Measurements from ENCODE around the gene HEATR1. TPM values are rescaled to one million over a fixed set of nuclear protein-coding genes. Genes with fewer than 3 reads are reported as not detected.

The HEATR1 gene
- total RNA-seq, 3 donors from 2014 or later: 22.0 to 27.2 (median 22.9) TPM

GRCh38 chr1:236535190-236535589 lies 69.1 kb downstream of the HEATR1 start:
- no peak for DNase-seq
- H3K4me3 ChIP-seq: no peak overlapping the region
- no peaks in the 10 kb centered on the region for H3K36me3 ChIP-seq (ENCODE audit: low read depth)
- no peaks in the 10 kb centered on the region for H3K9me3 ChIP-seq
- intact Hi-C loops (cut with DNase I, micrococcal nuclease): no loop called here
- peaks cover 13% of the 10 kb centered on the region for H3K4me1 ChIP-seq (ENCODE audit: low read depth)
- no peak for ATAC-seq
- TF ChIP-seq, protein P1, sequence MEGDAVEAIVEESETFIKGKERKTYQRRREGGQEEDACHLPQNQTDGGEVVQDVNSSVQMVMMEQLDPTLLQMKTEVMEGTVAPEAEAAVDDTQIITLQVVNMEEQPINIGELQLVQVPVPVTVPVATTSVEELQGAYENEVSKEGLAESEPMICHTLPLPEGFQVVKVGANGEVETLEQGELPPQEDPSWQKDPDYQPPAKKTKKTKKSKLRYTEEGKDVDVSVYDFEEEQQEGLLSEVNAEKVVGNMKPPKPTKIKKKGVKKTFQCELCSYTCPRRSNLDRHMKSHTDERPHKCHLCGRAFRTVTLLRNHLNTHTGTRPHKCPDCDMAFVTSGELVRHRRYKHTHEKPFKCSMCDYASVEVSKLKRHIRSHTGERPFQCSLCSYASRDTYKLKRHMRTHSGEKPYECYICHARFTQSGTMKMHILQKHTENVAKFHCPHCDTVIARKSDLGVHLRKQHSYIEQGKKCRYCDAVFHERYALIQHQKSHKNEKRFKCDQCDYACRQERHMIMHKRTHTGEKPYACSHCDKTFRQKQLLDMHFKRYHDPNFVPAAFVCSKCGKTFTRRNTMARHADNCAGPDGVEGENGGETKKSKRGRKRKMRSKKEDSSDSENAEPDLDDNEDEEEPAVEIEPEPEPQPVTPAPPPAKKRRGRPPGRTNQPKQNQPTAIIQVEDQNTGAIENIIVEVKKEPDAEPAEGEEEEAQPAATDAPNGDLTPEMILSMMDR (IDR thresholded peaks at IDR 0.05): no peak

GRCh38 chr1:236534151-236534651 lies 70.1 kb downstream of the HEATR1 start:
- no peaks in the 10 kb centered on the region for H3K36me3 ChIP-seq (ENCODE audit: low read depth)
- H3K9me3 ChIP-seq: no peaks in the 10 kb centered on the region
- intact Hi-C loops (cut with DNase I, micrococcal nuclease): no loop called here
- peaks cover 13% of the 10 kb centered on the region for H3K4me1 ChIP-seq (ENCODE audit: low read depth)
- DNase-seq (no peak), ATAC-seq (no peak)
- H3K4me3 ChIP-seq: no peak overlapping the region
- TF ChIP-seq, protein P1 (IDR thresholded peaks at IDR 0.05): no peak

DNA sequence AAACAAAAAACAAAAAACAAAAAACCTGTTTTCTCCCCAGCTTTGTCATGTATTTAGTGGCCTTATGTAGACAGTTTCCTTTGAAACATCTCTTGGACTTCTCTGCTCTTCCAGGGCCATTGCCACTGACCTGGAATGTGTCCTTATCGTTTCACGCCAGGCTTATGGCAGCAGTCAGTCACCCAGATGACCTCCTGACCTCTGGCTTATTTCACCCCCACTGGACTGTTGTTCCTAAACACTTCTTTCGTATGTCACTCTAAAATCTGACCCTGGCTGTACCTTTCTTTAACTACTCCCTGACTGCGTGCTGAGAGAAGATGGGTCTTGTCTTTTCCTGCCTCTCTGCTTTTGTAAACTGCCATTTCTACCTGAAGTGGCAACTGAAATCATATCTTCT lies 71.5 kb downstream of the HEATR1 start:
- DNase-seq (no peak), ATAC-seq (no peak)
- peaks cover 13% of the 10 kb centered on the region for H3K4me1 ChIP-seq (ENCODE audit: low read depth)
- intact Hi-C loops (cut with DNase I, micrococcal nuclease): no loop called here
- TF ChIP-seq, protein P1 (IDR thresholded peaks at IDR 0.05): no peak
- no peaks in the 10 kb centered on the region for H3K9me3 ChIP-seq
- no peaks in the 10 kb centered on the region for H3K36me3 ChIP-seq (ENCODE audit: low read depth)
- no peak overlapping the region for H3K4me3 ChIP-seq

- no peaks in the 10 kb centered on the region for H3K9me3 ChIP-seq
- H3K4me1 ChIP-seq (ENCODE audit: low read depth): peaks cover 11% of the 10 kb centered on the region
- TF ChIP-seq, protein P1 (IDR thresholded peaks at IDR 0.05): no peak
- ATAC-seq: no peak
- intact Hi-C loops (cut with DNase I, micrococcal nuclease): no loop called here
- no peak overlapping the region for H3K4me3 ChIP-seq
- DNase-seq: no peak
- H3K36me3 ChIP-seq (ENCODE audit: low read depth): no peaks in the 10 kb centered on the region
Measured at GRCh38 chr1:236530959-236531358, 73.4 kb downstream of the HEATR1 start.

DNA sequence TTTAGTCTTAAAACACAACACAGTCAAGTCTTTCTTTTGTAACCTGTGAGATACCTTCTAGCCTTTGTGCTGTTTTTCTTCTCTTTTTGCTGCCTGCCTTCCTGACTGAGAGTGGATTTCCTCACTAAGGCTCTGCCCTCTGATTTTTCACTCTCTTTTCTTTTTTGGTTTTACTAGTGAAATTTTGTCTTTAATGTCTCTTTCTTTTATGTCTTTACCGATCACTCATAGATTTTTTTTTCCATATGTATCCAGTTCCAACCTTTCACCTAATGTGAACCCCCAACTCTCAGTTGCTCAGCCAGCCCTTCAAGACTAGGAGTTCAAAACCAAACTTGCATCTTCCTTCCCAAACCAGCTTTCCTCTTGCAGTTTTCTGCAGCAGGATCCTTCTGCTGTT lies 74.0 kb downstream of the HEATR1 start:
- Histone ChIP-seq H3K36me3 (ENCODE audit: low read depth) (no peaks in the 10 kb centered on the region), H3K9me3 (no peaks in the 10 kb centered on the region), H3K4me3 (no peak overlapping the region), H3K4me1 (ENCODE audit: low read depth) (peaks cover 11% of the 10 kb centered on the region)
- TF ChIP-seq, protein P1 (IDR thresholded peaks at IDR 0.05): no peak
- intact Hi-C loops (cut with DNase I, micrococcal nuclease): no loop called here
- DNase-seq (no peak), ATAC-seq (no peak)

DNA sequence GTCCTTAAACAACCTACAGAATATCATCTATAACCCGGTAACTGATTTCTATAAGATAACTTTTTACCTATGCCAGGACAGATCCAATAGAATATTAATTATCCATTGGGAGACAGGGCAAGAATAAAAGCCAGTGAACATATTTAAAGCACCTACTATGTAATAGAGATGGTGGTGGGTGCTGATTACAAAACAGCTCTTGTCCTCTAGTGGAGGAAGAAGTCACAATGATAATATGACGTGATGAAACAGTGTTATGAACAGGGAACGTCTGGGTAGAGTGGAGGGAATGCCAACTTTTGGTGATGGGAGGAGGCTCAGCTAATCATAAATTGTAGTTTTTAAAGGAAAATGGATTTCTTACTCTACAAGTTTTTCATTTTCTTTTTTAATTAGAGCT lies 78.2 kb downstream of the HEATR1 start:
- ATAC-seq (no peak), DNase-seq (no peak)
- Histone ChIP-seq H3K4me1 (ENCODE audit: low read depth) (peaks cover 6% of the 10 kb centered on the region), H3K4me3 (no peak overlapping the region), H3K9me3 (no peaks in the 10 kb centered on the region), H3K36me3 (ENCODE audit: low read depth) (no peaks in the 10 kb centered on the region)
- intact Hi-C loops (cut with DNase I, micrococcal nuclease): no loop called here
- TF ChIP-seq, protein P1 (IDR thresholded peaks at IDR 0.05): no peak
